Measurements from ENCODE around the gene TM9SF1.
"Not testable (repeated sequence)": the region's sequence is repeated elsewhere in the genome, so short reads cannot be mapped to it uniquely, and the experiment has no call there.

The TM9SF1 gene

GRCh38 chr14:24228902-24229301 lies 33.7 kb upstream of the TM9SF1 start:
- DNase-seq: no peak

GRCh38 chr14:24226473-24226872 lies 31.2 kb upstream of the TM9SF1 start:
- DNase-seq: no peak

GRCh38 chr14:24224618-24225071 lies 29.4 kb upstream of the TM9SF1 start:
- DNase-seq: no peak

- not testable (repeated sequence) for DNase-seq
Observed at GRCh38 chr14:24222987-24223386, 27.7 kb upstream of the TM9SF1 start.

GRCh38 chr14:24219521-24219920 lies 24.3 kb upstream of the TM9SF1 start:
- no peak for DNase-seq

- DNase-seq: no peak
Observed at GRCh38 chr14:24219080-24219479, 23.8 kb upstream of the TM9SF1 start.

GRCh38 chr14:24216876-24217275 lies 21.6 kb upstream of the TM9SF1 start:
- not testable (repeated sequence) for DNase-seq

- no peak for DNase-seq
Observed at GRCh38 chr14:24216345-24216699, 21.1 kb upstream of the TM9SF1 start.

GRCh38 chr14:24215495-24216344 lies 20.5 kb upstream of the TM9SF1 start, which contains the start of gene MDP1:
Gene MDP1 (minus strand): TSS chr14:24216066. CDS start chr14:24215955, 111 bp downstream.
- DNase-seq: peak; percentile 29 to 93 (median 75)

GRCh38 chr14:24213866-24214662 lies 18.8 kb upstream of the TM9SF1 start:
- DNase-seq: no peak

GRCh38 chr14:24212924-24213865 lies 18.0 kb upstream of the TM9SF1 start, which contains the start of gene CHMP4A:
Gene CHMP4A (minus strand): TSS chr14:24213488. CDS start chr14:24213439, 49 bp downstream.
- peak; percentile 37 to 97 (median 88) for DNase-seq

- no peak for DNase-seq
Observed at GRCh38 chr14:24211311-24211710, 16.1 kb upstream of the TM9SF1 start.

- no peak for DNase-seq
Observed at GRCh38 chr14:24207625-24208024, 12.4 kb upstream of the TM9SF1 start.

GRCh38 chr14:24207104-24207551 lies 11.9 kb upstream of the TM9SF1 start:
- no peak for DNase-seq

- no peak for DNase-seq
Observed at GRCh38 chr14:24206260-24207103, 11.2 kb upstream of the TM9SF1 start.

- no peak for DNase-seq
Observed at GRCh38 chr14:24204163-24205146, 9.2 kb upstream of the TM9SF1 start.

GRCh38 chr14:24203249-24203886 lies 8.1 kb upstream of the TM9SF1 start:
- not testable (repeated sequence) for DNase-seq

GRCh38 chr14:24202538-24202937 lies 7.3 kb upstream of the TM9SF1 start:
- DNase-seq: not testable (repeated sequence)

Measured in nucleus accumbens (tissue), 56 donors.